SK-N-SH (cell line): ENCODE measurements around the gene POLR3E.

Source experiments
- CHD2 ChIP-seq: fragments of 150-350 bp; IDR thresholded peaks from 2 replicates; pipeline ENCODE4 v1.6.1; 2018; ENCODE audit warnings: low read length; ENCODE audit not compliant: partially characterized antibody
- CTCF ChIP-seq: fragments of 200-600 bp; sonication (generic); IDR thresholded peaks from 2 replicates; pipeline ENCODE4 v1.6.1; 2017; ENCODE audit warnings: antibody characterized with exemption, mild to moderate bottlenecking, moderate library complexity
- GATA2 ChIP-seq: sonication (generic); formaldehyde crosslinking; IDR thresholded peaks from 2 replicates; pipeline ENCODE4 v1.5.0; 2020; ENCODE audit warnings: mild to moderate bottlenecking, missing genetic modification reagents
- POLR2AphosphoS5 ChIP-seq: IDR thresholded peaks from 2 replicates; pipeline ENCODE4 v1.6.1; 2012; ENCODE audit warnings: low read depth, low read length
- USF1 ChIP-seq: IDR thresholded peaks from 2 replicates; pipeline ENCODE4 v1.4.0; 2012; ENCODE audit warnings: low read depth, borderline replicate concordance

DNA sequence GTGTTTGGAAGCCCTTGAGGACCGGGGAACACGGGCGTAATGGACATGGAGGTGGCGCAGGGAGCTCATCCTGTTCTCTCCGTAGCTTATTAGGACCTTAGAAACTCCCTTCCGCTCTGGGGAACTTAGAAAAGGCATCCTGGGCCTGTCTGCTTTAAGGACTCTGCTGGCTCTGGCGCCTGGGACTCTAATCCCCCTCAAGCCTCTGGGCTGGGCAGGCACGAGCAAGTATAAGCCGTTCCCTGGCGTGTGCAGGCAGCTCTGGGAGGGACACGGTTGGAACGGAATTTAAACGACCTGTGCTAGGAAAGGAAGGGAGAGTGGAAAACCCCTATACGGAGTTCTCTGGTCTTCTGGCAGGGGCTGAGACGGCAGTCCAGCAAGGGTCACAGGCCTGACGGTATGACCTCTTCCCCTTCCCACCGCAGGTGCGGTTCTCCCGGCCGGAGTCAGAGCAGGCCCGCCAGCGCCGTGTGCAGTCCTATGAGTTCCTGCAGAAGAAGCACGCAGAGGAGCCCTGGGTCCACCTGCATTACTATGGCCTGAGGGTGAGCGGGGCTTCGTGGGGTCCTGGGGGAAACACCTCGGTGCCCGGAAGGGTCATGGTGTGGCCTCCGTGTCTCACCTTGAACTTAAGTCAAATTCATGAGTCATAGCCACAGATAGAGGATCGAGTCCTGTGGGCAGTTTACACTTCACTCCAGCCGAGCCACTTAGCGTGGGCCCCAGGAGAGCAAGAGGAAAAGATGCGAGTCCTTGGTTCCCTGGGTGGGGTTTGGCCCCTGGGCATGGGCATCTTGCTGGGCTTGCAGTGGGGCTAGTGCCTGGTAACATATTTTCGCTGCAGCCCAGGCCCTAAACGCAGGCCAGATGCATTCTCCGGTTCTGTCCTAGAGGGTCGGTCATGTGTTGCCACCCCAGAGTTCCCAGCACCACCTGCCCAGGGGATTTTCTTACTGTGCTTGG is 17.7 kb downstream of the POLR3E start:
- TF ChIP-seq CTCF = no peak
- no peak for TF ChIP-seq POLR2AphosphoS5
- no peak for TF ChIP-seq USF1
- no peak for TF ChIP-seq GATA2 (CRISPR knock-in tag)
- no peak for TF ChIP-seq CHD2
